GM12864 (cell line): Measurements from ENCODE around the gene PARN.
A peak's percentile ranks its signal among the peaks of the same experiment; 100 is the strongest.

Experiments
- DNase-seq: peaks from one replicate; pipeline ENCODE4 v3.0.0-alpha.2; 2011; ENCODE audit warnings: low read depth
- H3K4me3 ChIP-seq: 2 replicates; pipeline ENCODE4 v1.5.1; 2011; ENCODE audit warnings: mild to moderate bottlenecking, low read depth, low read length, control low read depth
- TF ChIP-seq, protein P1 (sequence below): IDR thresholded peaks from 2 replicates; pipeline ENCODE4 v1.5.1; 2011; ENCODE audit warnings: low read depth, mild to moderate bottlenecking, moderate library complexity, low read length, control low read depth, inconsistent platforms; ENCODE audit errors: missing control alignments

The PARN gene

DNA sequence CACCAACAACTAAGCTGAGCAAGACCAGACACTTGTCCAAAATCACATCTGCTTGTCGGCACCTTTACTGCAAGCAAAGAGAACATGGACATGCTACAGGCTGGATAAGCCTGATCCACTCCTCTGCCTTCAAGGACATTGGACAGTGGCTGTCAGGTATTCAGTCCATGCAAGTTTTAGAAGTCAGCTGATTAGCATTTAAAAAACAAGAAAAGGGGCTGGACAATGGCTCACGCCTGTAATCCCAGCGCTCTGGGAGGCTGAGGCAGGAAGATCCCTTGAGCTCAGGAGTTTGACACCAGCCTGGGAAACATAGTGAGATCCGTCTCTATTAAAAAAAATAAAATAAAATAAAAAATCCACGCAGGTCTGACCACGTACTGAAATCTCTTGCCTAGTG lies 20.3 kb downstream of the PARN start:
- TF ChIP-seq, protein P1, sequence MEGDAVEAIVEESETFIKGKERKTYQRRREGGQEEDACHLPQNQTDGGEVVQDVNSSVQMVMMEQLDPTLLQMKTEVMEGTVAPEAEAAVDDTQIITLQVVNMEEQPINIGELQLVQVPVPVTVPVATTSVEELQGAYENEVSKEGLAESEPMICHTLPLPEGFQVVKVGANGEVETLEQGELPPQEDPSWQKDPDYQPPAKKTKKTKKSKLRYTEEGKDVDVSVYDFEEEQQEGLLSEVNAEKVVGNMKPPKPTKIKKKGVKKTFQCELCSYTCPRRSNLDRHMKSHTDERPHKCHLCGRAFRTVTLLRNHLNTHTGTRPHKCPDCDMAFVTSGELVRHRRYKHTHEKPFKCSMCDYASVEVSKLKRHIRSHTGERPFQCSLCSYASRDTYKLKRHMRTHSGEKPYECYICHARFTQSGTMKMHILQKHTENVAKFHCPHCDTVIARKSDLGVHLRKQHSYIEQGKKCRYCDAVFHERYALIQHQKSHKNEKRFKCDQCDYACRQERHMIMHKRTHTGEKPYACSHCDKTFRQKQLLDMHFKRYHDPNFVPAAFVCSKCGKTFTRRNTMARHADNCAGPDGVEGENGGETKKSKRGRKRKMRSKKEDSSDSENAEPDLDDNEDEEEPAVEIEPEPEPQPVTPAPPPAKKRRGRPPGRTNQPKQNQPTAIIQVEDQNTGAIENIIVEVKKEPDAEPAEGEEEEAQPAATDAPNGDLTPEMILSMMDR: no peak
- no peak for DNase-seq
- H3K4me3 ChIP-seq: no peak overlapping the region

GRCh38 chr16:14608604-14609003 lies 21.5 kb downstream of the PARN start:
- no peak for DNase-seq
- H3K4me3 ChIP-seq: peak overlapping the region; percentile 3; the same call in 1 of the 2 replicates
- TF ChIP-seq, protein P1: no peak

DNA sequence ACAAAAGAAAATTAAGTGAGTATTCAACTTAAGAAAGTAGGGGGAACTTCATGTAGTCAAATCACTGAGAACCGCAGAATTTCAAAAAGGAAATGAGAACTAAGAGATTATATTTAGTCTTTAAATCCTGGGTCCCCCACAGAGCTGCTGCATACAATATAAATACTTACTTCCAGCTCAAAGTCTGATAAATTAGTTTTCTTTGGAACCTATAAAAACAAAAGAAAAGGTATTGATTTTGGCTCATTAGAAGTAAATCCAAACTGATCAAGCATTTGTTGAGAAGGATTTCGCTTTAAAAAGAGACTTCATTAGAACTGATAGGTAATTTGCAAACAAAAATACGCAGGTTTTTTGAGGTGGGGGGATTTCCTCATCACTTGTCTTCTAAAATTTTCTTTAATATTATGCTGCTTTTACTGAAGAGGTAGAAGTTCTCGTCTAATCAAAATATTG lies 21.9 kb downstream of the PARN start:
- no peak for DNase-seq
- TF ChIP-seq, protein P1: no peak
- H3K4me3 ChIP-seq: peak overlapping the region; percentile 3; the same call in 1 of the 2 replicates

DNA sequence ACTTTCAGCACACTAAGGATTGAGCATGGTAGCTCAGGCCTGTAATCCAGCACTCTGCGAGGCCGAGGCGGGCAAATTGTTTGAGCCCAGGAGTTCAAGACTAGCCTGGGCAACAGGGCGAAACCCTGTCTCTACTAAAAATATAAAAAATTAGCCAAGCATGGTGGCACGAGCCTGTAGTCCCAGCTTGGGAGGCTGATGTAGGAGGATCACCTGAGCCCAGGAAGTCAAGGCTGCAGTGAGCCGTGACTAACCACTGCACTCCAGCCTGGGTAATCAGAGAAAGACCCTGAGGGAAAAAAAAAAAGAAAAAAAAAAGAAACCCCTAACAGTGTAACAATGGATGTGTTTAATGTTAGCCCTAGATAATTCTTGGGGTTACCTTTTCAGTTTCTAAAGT lies 24.0 kb downstream of the PARN start:
- DNase-seq: no peak
- TF ChIP-seq, protein P1: no peak
- peak overlapping the region; percentile 7; the same call in 1 of the 2 replicates for H3K4me3 ChIP-seq

GRCh38 chr16:14602443-14602963 lies 27.6 kb downstream of the PARN start:
- DNase-seq: no peak
- no peak overlapping the region for H3K4me3 ChIP-seq
- TF ChIP-seq, protein P1: no peak

DNA sequence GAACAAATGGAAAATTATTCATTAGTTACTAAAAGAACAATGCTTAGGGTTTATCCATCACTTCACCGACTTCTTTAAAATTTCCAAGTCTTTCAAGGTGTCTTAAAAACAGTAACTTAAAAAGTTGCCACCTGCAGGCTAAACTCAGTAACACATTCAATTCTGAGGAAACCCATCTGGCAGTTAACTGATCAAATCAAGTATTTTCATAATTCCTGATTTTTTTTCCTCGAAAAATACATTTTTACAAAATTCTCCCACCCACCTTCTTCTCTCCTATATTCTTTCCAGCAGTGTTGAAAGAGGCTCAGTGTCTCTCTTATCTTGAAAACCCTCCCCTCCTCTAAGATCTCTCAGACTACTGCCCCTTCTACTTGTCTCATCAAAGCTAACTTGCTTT lies 29.9 kb downstream of the PARN start:
- DNase-seq: no peak
- no peak overlapping the region for H3K4me3 ChIP-seq
- TF ChIP-seq, protein P1: peak; percentile 37

DNA sequence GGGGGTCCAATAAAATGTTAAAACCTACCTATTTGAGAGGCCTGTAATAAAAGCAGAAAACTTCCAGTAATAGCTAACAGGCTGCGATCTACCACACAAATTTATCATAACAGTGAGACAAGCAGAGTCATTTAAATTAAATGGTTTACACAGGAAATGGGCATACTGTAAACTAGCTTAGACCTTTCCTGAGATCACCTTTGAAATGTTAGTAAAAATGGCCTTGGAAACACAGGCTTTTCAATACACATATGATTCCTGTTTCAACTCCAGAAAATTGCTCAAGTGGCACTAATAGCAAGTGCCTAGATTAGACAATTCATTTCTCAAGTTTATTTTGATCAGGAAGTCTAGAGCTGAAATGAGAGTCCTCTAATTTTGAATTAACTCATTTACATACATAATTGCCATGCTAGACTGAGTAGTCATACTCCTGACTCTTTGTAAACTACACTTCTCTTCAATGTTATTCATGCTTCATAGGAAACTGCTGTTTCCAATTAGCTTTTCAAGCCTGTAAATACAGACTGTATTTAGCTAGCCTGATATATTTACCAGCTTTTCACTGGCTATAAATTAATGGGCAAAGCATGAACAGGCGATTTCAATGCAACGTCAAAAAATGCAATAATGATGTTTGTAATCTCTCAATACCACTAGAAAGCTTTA lies 43.3 kb downstream of the PARN start:
- DNase-seq: no peak
- TF ChIP-seq, protein P1: no peak
- no peak overlapping the region for H3K4me3 ChIP-seq
